ENCODE results near the gene SLC6A5. TPM values are rescaled to one million over a fixed set of nuclear protein-coding genes. Genes with fewer than 3 reads are reported as not detected.
A peak's percentile ranks its signal among the peaks of the same experiment; 100 is the strongest.

The SLC6A5 gene
- total RNA-seq (2021; ENCODE audit: unreplicated experiment) (not detected), Bru-seq, nascent RNA (not detected), BruChase-seq, experiment 1, labeled RNA remaining after a 2-hour chase (percentile 3 among the genes with signal in this experiment), BruChase-seq, experiment 2, labeled RNA remaining after a 6-hour chase (not detected)
- polyA plus RNA-seq (2012; ENCODE audit: insufficient read length) = not detected
- long read RNA-seq = 0 reads

GRCh38 chr11:20599221-20600019, at the start of gene SLC6A5:
Gene SLC6A5, plus strand, starts transcription at chr11:20599608. Its CDS starts 65 bp downstream, at chr11:20599673.
- Histone ChIP-seq H3K4me1 (ENCODE audit: control insufficient read depth, insufficient read depth, low read length) (no peaks in the 10 kb centered on the region), H3K27me3 (ENCODE audit: control insufficient read depth, insufficient read depth, low read length) (peaks cover 23% of the 10 kb centered on the region), H3K27ac (ENCODE audit: low read length) (no peak within 1 kb of the TSS), H3K36me3 (ENCODE audit: control insufficient read depth, insufficient read depth, low read length) (no peaks in the 10 kb centered on the region), H3K4me3 (ENCODE audit: low read depth in 2 of 2, low read length in 2 of 2) (no peak within 1 kb of the TSS), H3K9me3 (ENCODE audit: control insufficient read depth, insufficient read depth, low read depth, low read length) (no peaks in the 10 kb centered on the region)
- ChIA-PET CTCF (no interaction called here), POLR2A (no interaction called here)
- in situ Hi-C loops (cut with HindIII; ENCODE audit: low pct_unique_long_range_greater_than_20kb, low sequenced_read_pairs) (no loop called here), intact Hi-C loops (cut with micrococcal nuclease; ENCODE audit: unreplicated experiment) (no loop called here)
- no TSS peak for BruUV-seq (replicated peaks)
- no peak for DNase-seq (ENCODE audit: low read depth, low spot score)
- TF ChIP-seq SIN3A (IDR thresholded peaks at IDR 0.05; ENCODE audit: borderline replicate concordance, insufficient read depth, low read depth, low read length) (no peak), TCF7L2 (IDR thresholded peaks at IDR 0.05; ENCODE audit: low read depth, low read length) (no peak), POLR2AphosphoS5 (IDR thresholded peaks at IDR 0.05; ENCODE audit: low read depth, low read length) (no peak)
- TF ChIP-seq, protein P1, sequence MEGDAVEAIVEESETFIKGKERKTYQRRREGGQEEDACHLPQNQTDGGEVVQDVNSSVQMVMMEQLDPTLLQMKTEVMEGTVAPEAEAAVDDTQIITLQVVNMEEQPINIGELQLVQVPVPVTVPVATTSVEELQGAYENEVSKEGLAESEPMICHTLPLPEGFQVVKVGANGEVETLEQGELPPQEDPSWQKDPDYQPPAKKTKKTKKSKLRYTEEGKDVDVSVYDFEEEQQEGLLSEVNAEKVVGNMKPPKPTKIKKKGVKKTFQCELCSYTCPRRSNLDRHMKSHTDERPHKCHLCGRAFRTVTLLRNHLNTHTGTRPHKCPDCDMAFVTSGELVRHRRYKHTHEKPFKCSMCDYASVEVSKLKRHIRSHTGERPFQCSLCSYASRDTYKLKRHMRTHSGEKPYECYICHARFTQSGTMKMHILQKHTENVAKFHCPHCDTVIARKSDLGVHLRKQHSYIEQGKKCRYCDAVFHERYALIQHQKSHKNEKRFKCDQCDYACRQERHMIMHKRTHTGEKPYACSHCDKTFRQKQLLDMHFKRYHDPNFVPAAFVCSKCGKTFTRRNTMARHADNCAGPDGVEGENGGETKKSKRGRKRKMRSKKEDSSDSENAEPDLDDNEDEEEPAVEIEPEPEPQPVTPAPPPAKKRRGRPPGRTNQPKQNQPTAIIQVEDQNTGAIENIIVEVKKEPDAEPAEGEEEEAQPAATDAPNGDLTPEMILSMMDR (IDR thresholded peaks at IDR 0.05) = no peak
- TF ChIP-seq, protein P2, sequence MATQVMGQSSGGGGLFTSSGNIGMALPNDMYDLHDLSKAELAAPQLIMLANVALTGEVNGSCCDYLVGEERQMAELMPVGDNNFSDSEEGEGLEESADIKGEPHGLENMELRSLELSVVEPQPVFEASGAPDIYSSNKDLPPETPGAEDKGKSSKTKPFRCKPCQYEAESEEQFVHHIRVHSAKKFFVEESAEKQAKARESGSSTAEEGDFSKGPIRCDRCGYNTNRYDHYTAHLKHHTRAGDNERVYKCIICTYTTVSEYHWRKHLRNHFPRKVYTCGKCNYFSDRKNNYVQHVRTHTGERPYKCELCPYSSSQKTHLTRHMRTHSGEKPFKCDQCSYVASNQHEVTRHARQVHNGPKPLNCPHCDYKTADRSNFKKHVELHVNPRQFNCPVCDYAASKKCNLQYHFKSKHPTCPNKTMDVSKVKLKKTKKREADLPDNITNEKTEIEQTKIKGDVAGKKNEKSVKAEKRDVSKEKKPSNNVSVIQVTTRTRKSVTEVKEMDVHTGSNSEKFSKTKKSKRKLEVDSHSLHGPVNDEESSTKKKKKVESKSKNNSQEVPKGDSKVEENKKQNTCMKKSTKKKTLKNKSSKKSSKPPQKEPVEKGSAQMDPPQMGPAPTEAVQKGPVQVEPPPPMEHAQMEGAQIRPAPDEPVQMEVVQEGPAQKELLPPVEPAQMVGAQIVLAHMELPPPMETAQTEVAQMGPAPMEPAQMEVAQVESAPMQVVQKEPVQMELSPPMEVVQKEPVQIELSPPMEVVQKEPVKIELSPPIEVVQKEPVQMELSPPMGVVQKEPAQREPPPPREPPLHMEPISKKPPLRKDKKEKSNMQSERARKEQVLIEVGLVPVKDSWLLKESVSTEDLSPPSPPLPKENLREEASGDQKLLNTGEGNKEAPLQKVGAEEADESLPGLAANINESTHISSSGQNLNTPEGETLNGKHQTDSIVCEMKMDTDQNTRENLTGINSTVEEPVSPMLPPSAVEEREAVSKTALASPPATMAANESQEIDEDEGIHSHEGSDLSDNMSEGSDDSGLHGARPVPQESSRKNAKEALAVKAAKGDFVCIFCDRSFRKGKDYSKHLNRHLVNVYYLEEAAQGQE (IDR thresholded peaks at IDR 0.05; ENCODE audit: insufficient read depth in 1 of 2, low read depth in 2 of 2, low read length in 1 of 2) = peak; percentile 91
- ATAC-seq = no peak

DNA sequence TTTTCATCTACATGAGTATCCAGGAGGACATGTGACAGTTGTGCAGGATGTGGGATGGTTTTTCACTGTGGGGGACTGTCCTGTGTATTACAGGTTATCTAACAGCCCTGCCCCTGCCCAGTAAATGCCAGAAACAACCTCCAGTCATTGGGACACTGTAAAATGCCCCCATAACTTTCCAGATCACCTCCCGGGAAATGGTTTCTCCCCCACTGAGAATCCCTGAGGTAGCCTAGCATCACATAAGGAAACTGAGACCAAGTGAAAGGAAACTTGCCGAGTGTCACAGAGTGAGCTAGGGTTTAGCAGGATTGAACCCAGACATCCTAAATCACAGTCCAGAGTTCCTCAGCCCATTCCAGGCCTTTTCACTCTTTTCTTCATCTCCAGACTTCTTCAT, 48.3 kb upstream of the SLC6A5 start:
- Histone ChIP-seq H3K36me3 (ENCODE audit: control insufficient read depth, insufficient read depth, low read length) (no peaks in the 10 kb centered on the region), H3K4me3 (ENCODE audit: low read depth in 2 of 2, low read length in 2 of 2) (no peak overlapping the region), H3K27me3 (ENCODE audit: control insufficient read depth, insufficient read depth, low read length) (no peaks in the 10 kb centered on the region), H3K27ac (ENCODE audit: low read length) (no peak overlapping the region), H3K4me1 (ENCODE audit: control insufficient read depth, insufficient read depth, low read length) (no peaks in the 10 kb centered on the region), H3K9me3 (ENCODE audit: control insufficient read depth, insufficient read depth, low read depth, low read length) (no peaks in the 10 kb centered on the region)
- no TSS peak for BruUV-seq (replicated peaks)
- CTCF ChIA-PET = no interaction called here
- no peak for ATAC-seq
- POLR2A ChIA-PET = no interaction called here
- no peak for DNase-seq (ENCODE audit: low read depth, low spot score)
- TF ChIP-seq SIN3A (IDR thresholded peaks at IDR 0.05; ENCODE audit: borderline replicate concordance, insufficient read depth, low read depth, low read length) = no peak
- no peak for TF ChIP-seq POLR2AphosphoS5 (IDR thresholded peaks at IDR 0.05; ENCODE audit: low read depth, low read length)
- TF ChIP-seq TCF7L2 (IDR thresholded peaks at IDR 0.05; ENCODE audit: low read depth, low read length) = no peak
- TF ChIP-seq, protein P2 (IDR thresholded peaks at IDR 0.05; ENCODE audit: insufficient read depth in 1 of 2, low read depth in 2 of 2, low read length in 1 of 2) = no peak
- TF ChIP-seq, protein P1 (IDR thresholded peaks at IDR 0.05) = no peak
- in situ Hi-C loops (cut with HindIII; ENCODE audit: low pct_unique_long_range_greater_than_20kb, low sequenced_read_pairs) (no loop called here), intact Hi-C loops (cut with micrococcal nuclease; ENCODE audit: unreplicated experiment) (no loop called here)

All from Panc1 (cell line).